Uterus (tissue), 4 donors: ENCODE results near the gene CALU. TPM values are rescaled to one million over a fixed set of nuclear protein-coding genes. Genes with fewer than 3 reads are reported as not detected.

Experiments used
- DNase-seq, 2 donors: peaks; one replicate each; pipeline ENCODE4 v3.0.0-alpha.2; 2019 to 2020
- H3K27ac ChIP-seq, 2 donors: fragments of 200-600 bp; sonication (generic); 1 replicate in 1 of 2; 2 replicates in 1 of 2; pipeline ENCODE4 v1.5.1; 2016 to 2018
- H3K27me3 ChIP-seq, 2 donors: fragments of 200-600 bp; sonication (generic); one replicate each; pipeline ENCODE4 v1.5.1; 2018 to 2019; ENCODE audit warnings: control low read depth in 1 of 2
- H3K36me3 ChIP-seq, 2 donors: fragments of 200-600 bp; sonication (generic); one replicate each; pipeline ENCODE4 v1.5.1; 2019; ENCODE audit warnings: control low read depth in 1 of 2
- H3K4me1 ChIP-seq, 2 donors: fragments of 200-600 bp; sonication (generic); one replicate each; pipeline ENCODE4 v1.5.1; 2018 to 2019; ENCODE audit warnings: control low read depth in 1 of 2
- H3K4me3 ChIP-seq, 2 donors: fragments of 200-600 bp; sonication (generic); 1 replicate in 1 of 2; 2 replicates in 1 of 2; pipeline ENCODE4 v1.5.1; 2018 to 2019; ENCODE audit warnings: mild to moderate bottlenecking in 1 of 2
- H3K9me3 ChIP-seq, 2 donors: fragments of 200-600 bp; sonication (generic); one replicate each; pipeline ENCODE4 v1.5.1; 2019; ENCODE audit warnings: control low read depth in 1 of 2
- POLR2A ChIP-seq, 2 donors: fragments of 450-650 bp; IDR thresholded peaks; one replicate each; pipeline ENCODE4 v1.6.1; 2016; ENCODE audit warnings: antibody characterized with exemption in 2 of 2, mild to moderate bottlenecking in 1 of 2, moderate library complexity in 1 of 2
- intact Hi-C: fragments of 100-400 bp; cut with DNase I; formaldehyde crosslinking; loops from one replicate; pipeline ENCODE4 v1.15.1; 2023; ENCODE audit warnings: low total_unique reads
- total RNA-seq, 4 donors: library from RNA; depleted of rRNA in 3 of 4; stranded (reverse); fragments of >200 nt in 3 of 4; gene quantifications; one replicate each; pipeline versions ENCODE4 v1.1.0 to v1.2.4, GENCODE V29; 2014 to 2023
- TF ChIP-seq, protein P1 (sequence below), 4 experiments: fragments of 200-600 bp in 2 of 4; fragments of 450-650 bp in 2 of 4; sonication (generic) in 2 of 4; IDR thresholded peaks; one replicate each; pipeline ENCODE4 v1.5.1; 2016 to 2019; ENCODE audit warnings: antibody characterized with exemption in 4 of 4, mild to moderate bottlenecking in 2 of 4, moderate library complexity in 1 of 4
- donor health status: DM: yes; HTN: yes; CAD: no.

CALU gene
- total RNA-seq, 4 donors from 2014 or later: 83.0 to 334 (median 108) TPM

DNA sequence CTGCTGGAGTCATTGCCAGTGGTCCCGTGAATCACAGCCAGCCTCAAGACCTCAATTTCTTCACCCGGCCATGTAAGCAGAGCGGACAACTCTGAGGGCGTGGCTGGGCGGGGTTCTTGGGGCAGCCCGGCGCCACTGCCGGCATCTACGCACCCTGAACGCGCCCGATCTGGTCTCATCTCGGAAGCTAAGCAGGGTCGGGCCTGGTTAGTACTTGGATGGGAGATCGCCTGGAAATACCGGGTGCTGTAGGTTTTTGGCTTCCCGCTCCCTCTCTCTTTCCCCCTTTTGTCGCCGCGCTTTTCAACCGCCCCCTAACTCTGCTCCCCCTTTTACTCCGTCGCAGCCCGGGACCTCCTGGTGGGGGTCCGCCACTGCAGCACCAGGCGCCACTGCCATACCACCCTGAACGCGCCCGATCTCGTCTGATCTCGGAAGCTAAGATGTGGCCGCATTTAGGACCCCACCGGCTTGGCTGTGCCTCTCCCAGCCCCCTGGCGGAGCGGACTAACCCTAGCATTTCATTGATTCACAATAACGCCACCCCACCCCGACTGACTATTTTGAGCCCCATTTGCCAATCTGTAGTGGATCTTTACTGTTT is 41.8 kb upstream of the CALU start:
- DNase-seq: no peak
- Histone ChIP-seq H3K27me3 (peaks cover 6 to 20% of the 10 kb centered on the region in 2 donors), H3K36me3 (no peaks in the 10 kb centered on the region), H3K4me3 (peak overlapping the region in 1 of 2 donors; percentile 4), H3K4me1 (no peaks in the 10 kb centered on the region), H3K9me3 (no peaks in the 10 kb centered on the region), H3K27ac (no peak overlapping the region)
- no peak for TF ChIP-seq POLR2A (IDR thresholded peaks at IDR 0.05)
- TF ChIP-seq, protein P1, sequence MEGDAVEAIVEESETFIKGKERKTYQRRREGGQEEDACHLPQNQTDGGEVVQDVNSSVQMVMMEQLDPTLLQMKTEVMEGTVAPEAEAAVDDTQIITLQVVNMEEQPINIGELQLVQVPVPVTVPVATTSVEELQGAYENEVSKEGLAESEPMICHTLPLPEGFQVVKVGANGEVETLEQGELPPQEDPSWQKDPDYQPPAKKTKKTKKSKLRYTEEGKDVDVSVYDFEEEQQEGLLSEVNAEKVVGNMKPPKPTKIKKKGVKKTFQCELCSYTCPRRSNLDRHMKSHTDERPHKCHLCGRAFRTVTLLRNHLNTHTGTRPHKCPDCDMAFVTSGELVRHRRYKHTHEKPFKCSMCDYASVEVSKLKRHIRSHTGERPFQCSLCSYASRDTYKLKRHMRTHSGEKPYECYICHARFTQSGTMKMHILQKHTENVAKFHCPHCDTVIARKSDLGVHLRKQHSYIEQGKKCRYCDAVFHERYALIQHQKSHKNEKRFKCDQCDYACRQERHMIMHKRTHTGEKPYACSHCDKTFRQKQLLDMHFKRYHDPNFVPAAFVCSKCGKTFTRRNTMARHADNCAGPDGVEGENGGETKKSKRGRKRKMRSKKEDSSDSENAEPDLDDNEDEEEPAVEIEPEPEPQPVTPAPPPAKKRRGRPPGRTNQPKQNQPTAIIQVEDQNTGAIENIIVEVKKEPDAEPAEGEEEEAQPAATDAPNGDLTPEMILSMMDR (IDR thresholded peaks at IDR 0.05): no peak
- intact Hi-C loops: no loop called here

DNA sequence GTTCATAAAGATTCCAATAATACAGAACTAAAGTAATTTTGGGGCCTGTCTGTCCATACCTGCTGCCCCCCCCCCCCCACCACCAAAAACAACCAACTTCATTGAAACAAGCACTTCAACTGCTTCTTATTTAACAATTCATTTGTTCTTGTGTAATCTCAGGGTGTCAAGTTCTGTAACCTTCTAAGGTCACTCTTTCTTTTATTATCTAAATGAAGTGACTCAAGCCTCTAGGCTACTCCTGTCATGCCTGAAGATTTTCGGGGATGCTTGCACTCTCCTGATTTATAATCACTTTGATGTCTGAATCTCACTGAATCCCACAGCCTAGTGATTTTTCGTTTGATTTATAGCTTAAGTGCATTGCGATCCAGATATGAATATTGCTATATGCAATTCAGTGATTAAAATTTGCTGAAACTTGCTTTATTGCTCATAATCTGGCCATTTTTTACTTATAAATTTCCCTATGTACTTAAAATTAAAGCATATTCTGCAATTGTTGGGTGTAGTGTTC is 39.9 kb upstream of the CALU start:
- no peaks in the 10 kb centered on the region for H3K9me3 ChIP-seq
- H3K4me3 ChIP-seq: no peak overlapping the region
- no peak overlapping the region for H3K27ac ChIP-seq
- H3K36me3 ChIP-seq: no peaks in the 10 kb centered on the region
- intact Hi-C loops: no loop called here
- H3K4me1 ChIP-seq: no peaks in the 10 kb centered on the region
- TF ChIP-seq POLR2A (IDR thresholded peaks at IDR 0.05): no peak
- TF ChIP-seq, protein P1 (IDR thresholded peaks at IDR 0.05): no peak
- peaks cover 6 to 20% of the 10 kb centered on the region in 2 donors for H3K27me3 ChIP-seq
- DNase-seq: no peak

DNA sequence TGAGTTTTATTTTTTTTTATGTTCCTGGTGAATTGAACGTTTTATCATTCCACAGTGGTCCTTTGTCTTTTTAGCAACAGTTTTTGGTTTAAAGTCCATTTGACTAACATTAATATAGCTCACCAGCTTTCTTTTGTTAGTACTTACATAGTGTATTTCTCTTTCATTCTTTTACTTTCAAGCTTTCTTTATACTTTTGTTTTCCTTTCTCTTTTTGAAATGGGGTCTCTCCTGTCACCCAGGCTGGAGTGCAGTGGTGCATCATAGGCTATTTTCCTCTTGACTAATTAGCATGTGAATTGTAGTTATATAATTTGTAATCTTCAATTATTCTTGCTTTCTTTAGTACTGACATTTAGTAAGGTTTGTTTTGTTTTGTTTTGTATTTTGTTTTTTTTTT is 39.3 kb upstream of the CALU start:
- intact Hi-C loops: no loop called here
- peaks cover 6 to 20% of the 10 kb centered on the region in 2 donors for H3K27me3 ChIP-seq
- TF ChIP-seq, protein P1 (IDR thresholded peaks at IDR 0.05): no peak
- TF ChIP-seq POLR2A (IDR thresholded peaks at IDR 0.05): no peak
- H3K4me3 ChIP-seq: no peak overlapping the region
- no peaks in the 10 kb centered on the region for H3K36me3 ChIP-seq
- DNase-seq: no peak
- H3K27ac ChIP-seq: no peak overlapping the region
- H3K4me1 ChIP-seq: no peaks in the 10 kb centered on the region
- no peaks in the 10 kb centered on the region for H3K9me3 ChIP-seq

DNA sequence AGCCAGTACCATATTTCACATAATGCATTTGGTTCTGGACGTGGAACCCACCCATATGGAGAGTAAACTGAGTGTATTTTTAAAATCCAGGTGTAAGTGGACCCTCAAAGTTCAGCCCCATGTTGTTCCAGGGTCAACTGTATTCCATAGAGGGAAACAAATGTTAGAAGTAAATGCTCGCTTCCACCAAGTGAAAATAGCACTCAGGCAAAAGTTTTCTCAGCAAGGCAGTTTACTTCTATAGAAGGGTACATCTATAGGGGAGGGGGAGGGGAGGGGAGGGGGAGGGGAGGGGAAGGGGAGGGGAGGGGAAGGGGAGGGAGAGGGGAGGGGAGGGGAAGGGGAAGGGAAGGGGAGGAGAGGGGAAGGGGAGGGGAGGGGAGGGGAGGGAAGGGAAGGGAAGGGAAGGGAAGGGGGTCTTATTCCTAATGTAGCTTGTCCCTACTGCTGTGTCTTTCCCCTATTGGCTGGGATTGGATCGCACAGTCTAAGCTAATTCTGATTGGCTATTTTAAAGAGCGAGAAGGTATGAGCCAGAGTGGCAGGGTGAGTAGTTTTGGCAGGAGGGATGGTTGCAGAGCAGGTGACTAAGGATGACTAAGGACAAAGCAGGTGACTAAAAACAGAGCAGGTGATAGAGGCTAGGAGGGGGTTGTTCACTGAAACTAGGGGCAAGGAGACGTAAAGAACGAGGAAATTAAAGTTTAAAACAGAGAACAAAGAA is 37.9 kb upstream of the CALU start:
- H3K27me3 ChIP-seq: peaks cover 6 to 20% of the 10 kb centered on the region in 2 donors
- no peaks in the 10 kb centered on the region for H3K36me3 ChIP-seq
- no peak for DNase-seq
- H3K4me1 ChIP-seq: no peaks in the 10 kb centered on the region
- no peak overlapping the region for H3K27ac ChIP-seq
- intact Hi-C loops: no loop called here
- TF ChIP-seq, protein P1 (IDR thresholded peaks at IDR 0.05): no peak
- TF ChIP-seq POLR2A (IDR thresholded peaks at IDR 0.05): no peak
- no peak overlapping the region for H3K4me3 ChIP-seq
- H3K9me3 ChIP-seq: no peaks in the 10 kb centered on the region

DNA sequence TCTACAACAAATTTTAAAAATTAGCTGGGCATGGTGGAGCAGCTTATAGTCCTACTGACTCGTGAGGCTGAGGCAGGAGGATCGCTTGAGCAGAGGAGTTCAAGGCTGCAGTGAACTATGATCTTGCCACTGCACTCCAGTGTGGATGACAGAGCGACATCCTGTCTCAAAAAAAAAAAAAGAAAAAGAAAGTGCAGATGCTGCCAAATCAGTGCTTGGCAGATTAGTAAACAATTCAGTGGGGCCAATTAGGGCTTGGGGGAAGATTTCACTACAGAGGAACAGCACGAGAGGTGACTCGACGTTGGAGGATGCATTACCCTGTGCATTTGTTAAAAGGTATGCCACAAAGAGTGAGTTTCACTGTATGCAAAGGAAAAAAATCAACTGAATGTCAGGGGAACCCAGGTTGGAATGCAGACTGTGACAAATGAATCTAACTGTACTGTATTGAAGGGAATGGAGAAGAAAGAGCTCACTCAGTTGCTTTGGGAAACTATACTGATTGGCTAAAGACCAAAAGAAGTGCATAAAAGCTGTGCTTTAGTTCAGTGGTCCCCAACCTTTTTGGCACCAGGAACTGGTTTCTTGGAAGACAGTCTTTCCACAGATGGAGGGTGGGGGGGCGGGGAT is 35.4 kb upstream of the CALU start:
- H3K27me3 ChIP-seq: peaks cover 0 to under 1% of the 10 kb centered on the region in 2 donors
- H3K27ac ChIP-seq: no peak overlapping the region
- no peaks in the 10 kb centered on the region for H3K36me3 ChIP-seq
- no peak overlapping the region for H3K4me3 ChIP-seq
- H3K9me3 ChIP-seq: no peaks in the 10 kb centered on the region
- no peak for TF ChIP-seq POLR2A (IDR thresholded peaks at IDR 0.05)
- TF ChIP-seq, protein P1 (IDR thresholded peaks at IDR 0.05): no peak
- DNase-seq: no peak
- no peaks in the 10 kb centered on the region for H3K4me1 ChIP-seq
- intact Hi-C loops: no loop called here
